ENCODE results near the gene GPX5.

Gene GPX5

DNA sequence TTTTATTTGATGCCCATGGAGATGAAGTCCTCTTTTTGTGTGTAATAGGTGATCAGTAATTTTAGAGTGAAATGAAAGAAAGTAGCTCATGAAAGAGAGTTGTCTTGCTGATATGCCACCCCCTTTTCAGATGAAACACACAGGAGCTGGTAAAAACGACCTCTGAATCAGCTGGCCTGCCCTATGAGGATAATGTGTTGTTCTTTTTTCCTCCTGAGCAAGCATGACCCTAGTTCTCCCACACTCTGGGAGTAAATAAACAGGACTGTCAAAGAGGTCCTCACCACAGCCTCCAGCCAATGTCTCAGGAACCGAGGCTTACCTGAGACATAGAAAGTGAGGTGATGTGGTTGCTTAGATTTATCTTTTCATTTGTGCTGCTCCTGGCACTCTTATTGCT is 29.5 kb downstream of the GPX5 start:
- DNase-seq (ENCODE audit: low read depth), result no peak

GRCh38 chr6:28558629-28559028 is 32.9 kb downstream of the GPX5 start:
- DNase-seq (ENCODE audit: low read depth), result no peak

DNA sequence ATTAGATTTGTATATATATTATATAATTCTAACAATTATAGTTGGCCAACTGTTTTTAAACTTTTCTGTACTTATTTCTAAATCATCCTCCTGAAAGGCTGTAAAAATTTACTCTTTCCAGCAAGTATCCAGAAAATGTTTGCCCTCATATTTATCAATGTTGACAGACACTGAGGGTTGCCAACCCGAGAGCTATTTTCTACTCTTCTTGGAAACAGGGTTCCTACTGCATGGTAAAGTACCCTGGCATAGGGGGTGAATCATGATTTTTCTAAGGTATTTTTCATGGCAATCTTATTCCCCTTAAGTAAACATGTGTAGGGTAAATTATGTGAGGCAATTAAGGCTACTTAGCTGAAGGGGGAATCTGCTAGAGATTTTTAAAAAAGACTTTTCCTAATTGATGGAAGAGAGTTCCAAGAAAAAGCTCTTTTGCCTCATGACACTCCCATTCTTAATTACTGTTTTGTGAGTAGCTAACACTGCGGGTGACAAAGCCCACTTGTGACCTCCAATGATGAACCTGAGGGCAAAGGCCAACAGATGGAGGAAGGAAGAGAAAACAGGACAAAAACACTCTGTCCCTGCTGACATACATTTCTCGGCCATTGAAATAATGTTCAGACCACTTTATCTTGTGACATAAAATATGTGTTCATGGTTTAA is 37.9 kb downstream of the GPX5 start:
- no peak for DNase-seq (ENCODE audit: low read depth)

GRCh38 chr6:28565823-28566526 is 40.3 kb downstream of the GPX5 start:
- DNase-seq (ENCODE audit: low read depth), result no peak

GRCh38 chr6:28566527-28567252 is 41.0 kb downstream of the GPX5 start:
- no peak for DNase-seq (ENCODE audit: low read depth)

DNA sequence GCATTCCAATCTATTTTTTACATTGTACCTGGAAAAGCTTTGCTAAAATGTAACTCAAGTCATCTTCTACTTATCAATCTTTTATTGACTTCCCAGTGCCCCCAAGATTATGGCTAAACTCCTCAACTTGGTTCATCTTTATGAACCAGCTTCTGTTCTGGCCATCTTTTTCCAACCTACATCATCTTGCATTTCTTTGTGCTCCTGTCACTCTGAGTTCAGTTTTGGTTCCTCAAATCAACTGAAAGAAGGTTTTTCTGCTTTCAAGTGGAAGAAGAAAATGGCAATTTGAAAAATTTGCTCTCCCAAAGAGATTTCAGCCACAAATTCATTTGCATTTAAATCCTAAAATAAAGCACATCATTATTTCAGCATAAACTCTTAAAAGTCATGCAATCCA is 41.8 kb downstream of the GPX5 start:
- no peak for DNase-seq (ENCODE audit: low read depth)

DNA sequence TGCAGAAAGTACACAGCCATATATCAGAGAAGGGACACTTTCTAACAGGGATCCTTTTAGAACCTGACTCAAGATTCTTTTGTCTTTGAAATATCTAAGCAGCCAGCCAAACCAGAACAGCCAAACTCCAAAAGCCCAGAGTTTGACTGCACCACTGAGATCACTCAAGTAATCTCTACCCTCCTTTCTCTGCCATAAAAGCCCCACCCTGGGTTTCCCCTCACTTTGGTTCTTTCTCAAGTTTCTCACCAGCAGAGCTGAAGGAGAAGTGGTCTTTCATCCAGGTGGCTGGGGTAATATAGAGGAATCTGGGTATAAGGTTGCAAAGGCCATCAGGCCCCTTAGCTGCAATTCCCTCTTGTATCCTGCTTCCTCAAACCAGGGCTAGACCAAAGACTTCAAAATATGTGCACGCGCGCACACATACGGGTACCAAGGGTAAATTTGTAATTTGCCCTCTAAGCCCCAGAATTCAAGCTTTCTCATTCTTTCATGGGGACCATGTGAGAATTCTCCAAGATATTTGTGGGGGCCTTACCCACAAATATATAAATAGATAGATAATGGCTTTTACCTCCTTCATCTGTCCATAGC is 42.9 kb downstream of the GPX5 start:
- DNase-seq (ENCODE audit: low read depth), result no peak

GRCh38 chr6:28569748-28570147 is 44.1 kb downstream of the GPX5 start:
- no peak for DNase-seq (ENCODE audit: low read depth)

DNA sequence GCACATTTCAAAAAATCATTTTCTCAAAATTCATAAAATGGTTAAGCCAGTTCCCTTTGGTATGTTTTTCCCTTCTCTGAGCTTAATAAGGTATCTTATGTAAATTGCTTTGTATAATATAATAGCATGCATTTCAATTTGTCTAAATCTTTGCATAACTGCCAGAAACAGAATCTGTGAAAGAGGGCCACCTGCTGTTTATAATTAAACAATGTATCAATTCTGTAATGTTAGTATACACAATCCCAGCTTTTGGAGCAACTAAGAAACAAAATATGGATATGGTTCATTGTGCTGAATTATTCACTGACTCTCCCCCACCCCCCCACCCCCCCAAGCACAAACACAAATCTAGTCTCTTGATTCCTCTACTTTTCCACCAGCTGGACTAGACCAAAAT is 54.8 kb downstream of the GPX5 start:
- DNase-seq (ENCODE audit: low read depth), result no peak

DNA sequence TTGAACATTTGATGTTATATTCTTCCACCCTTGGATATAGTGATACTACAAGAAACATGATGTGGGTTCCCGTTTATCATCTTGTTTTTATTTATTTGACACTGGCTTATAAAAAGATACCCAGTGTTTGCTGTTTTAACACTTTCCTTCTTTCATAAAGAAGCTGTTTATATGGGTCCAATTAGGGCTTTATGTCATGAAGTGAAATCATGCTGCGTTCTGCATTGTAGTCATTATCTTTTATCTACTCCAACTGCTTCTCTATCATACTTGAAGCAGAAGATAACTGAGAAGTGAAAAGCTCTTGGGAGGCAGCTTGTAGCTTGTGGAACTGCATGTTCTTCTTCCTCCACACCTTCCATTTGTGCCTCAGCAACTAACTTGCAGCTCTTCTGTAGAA is 57.8 kb downstream of the GPX5 start:
- DNase-seq (ENCODE audit: low read depth), result no peak
